ENCODE results near the gene SLC22A12.

SLC22A12 gene

GRCh38 chr11:64629103-64629502 lies 38.1 kb downstream of the SLC22A12 start:
- no peak for DNase-seq

- no peak for DNase-seq
Measured at GRCh38 chr11:64629796-64630562, 39.0 kb downstream of the SLC22A12 start.

DNA sequence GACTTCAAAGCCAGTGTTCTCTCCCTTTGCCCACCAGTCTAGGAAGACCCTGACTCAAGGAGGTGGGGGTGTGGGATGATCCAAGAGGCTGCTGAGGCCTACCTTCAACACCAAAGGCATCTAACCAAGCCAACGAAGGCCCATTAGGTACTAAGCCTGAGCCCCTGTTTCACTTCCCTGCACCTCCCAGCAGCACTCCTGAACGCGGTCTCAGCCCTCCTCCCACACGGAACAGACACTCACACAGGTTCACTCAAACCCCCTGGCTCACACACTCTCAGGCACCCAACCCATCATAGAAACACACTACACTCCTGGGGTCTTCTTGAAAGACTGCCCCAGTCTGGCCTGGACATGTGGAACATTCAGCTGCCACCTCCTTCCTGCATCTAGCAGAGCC lies 40.7 kb downstream of the SLC22A12 start:
- DNase-seq = no peak

- DNase-seq = no peak
Measured at GRCh38 chr11:64632237-64632636, 41.2 kb downstream of the SLC22A12 start.

GRCh38 chr11:64632654-64633053 lies 41.6 kb downstream of the SLC22A12 start:
- no peak for DNase-seq

- DNase-seq = peak; percentile 37 to 40
Measured at GRCh38 chr11:64633555-64634159, 42.6 kb downstream of the SLC22A12 start.

- DNase-seq = no peak
Measured at GRCh38 chr11:64637334-64638017, 46.5 kb downstream of the SLC22A12 start.

DNA sequence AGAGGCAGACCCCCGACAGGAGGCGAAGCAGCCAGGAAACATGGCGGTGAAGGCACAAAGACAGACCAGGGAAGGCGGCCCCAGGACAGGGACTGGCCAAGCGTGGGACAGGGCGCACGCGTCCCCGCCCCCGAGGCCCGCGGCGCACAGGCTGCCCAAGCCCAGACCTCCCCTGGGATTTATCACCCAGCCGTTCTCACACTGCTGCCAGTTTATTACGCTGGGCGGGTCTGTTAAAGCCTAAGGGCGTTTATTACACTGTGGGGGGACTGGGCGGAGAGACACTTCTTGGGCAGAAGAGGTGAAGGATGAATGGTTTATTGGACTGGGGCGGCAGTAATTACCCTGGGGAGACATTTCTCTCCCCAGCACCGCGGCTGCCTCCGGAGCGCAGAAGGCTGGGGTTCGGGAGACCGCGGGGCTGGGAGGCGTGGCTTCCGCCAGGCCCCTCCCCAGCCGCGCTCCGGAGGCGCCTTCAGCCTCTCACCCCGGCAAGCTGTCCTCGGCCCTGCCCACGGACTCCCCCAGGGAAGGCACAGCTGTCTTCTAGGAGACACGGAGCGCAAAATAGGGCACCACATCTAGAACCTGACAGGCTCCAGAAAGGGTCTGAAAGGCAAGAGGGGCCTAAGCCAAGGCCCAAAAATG lies 47.1 kb downstream of the SLC22A12 start:
- DNase-seq = no peak

- DNase-seq = no peak
Measured at GRCh38 chr11:64638829-64639228, 47.8 kb downstream of the SLC22A12 start.

DNA sequence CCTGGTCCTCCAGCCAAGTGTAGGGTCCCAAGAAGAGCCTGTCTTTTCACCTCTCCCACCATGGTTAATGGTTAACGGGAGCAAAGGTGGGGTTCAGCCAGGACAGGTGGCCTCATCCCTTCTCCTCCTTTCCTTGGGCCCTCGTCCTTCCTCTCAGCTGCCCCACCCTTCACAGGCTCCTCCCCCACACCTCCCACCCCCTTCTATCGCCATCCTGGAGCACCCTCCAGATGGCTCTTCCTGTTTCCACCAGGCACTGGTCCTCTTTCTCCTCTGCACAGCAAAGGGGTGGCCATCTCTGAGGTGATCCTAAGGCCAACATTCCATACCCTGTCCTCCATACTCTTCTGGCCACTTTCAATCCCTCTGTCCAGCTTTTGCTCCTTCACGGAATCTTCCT lies 48.9 kb downstream of the SLC22A12 start:
- DNase-seq = no peak

DNA sequence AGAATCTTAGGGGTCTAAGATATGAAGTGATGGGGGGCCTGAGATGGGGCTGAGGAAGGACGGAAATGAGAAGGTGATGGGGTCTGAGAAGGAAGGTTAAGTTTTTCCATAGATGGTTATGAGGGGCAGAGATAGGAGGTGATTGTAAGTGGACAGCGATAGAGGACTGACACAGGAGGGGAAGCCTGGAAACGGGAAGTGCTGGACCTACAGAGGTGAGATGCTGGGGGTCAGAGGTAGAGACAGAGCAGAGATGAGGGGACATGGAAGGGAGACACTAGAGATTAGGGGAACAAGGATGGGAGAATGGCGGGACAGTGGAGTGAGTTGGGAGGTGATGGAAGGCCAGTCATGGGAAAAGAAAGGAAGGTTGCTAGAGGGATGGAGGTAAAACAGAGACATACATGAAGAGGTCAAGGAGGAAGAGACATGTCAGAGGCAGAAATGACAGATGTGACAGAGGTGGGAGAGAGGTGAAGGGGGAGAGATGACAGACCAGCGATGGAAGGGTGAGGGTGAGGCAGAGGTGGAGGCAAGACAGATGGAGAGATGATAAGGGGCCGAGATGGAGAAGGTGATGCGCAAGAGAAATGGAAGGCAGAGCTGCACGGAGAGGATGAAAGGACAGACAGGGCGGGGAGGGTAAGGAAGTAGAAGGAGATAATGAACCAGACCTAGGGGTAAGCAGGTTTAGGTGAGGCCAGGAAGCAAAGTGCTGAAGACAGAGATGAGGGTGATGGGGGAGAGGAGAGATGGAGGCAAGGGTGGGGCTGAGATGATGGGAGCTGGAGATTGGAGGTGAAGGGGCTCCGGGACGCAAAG lies 50.8 kb downstream of the SLC22A12 start:
- DNase-seq = no peak

- no peak for DNase-seq
Measured at GRCh38 chr11:64642418-64642735, 51.4 kb downstream of the SLC22A12 start.

DNA sequence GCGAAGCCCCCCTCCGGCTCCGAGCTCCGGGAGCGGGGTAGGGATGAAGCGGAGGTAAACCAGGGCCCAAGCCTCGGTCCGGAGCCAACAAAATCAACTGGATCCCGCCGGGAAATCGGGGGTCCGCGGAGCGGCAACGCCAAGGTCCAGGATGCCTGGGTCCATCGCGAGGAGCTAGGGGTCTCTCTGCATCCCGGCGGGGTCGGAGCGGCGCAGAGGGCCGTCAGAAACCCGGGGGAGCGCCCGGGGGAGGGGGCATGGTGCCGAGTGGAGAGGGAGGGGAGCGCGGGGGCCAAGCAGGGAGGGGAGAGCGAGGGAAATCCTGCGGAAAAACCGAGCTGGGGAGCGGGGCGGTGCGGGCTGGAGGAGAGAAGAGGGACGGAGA lies 51.8 kb downstream of the SLC22A12 start:
- no peak for DNase-seq

- DNase-seq = peak; percentile 16 to 22
Measured at GRCh38 chr11:64643256-64643881, 52.3 kb downstream of the SLC22A12 start.

DNA sequence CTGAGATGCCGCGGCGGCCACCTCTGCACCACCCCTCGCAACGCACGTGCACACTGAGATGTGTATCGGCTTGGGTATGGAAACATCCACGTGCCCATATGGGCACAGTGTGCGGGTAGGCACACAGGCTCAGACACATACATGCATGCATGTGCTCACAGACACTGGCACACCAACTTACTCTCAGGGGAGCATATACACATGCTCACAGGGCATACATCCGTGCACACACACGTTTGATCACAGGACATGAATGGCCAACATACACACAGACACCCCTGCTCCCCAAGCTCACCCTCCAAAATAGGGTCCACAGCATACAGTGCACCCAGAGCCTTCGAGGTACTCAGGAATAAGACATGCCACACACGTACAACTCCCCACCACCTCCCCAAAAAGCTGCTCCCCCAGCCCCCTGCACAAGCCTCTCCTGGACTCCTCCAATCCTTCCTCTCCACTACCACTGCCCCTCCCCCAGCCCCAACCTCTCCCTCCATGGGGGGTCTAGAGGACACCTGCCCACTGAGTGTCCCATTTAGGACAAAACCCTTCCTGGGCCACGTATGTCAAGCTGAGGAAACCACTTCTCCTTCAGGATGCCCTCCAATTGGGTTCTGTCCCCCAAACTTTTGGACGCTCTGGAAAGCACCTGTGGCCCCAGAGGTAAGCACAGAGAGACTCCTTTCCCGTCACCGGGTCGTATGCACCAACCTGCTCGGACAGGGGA lies 53.1 kb downstream of the SLC22A12 start:
- DNase-seq = no peak

DNA sequence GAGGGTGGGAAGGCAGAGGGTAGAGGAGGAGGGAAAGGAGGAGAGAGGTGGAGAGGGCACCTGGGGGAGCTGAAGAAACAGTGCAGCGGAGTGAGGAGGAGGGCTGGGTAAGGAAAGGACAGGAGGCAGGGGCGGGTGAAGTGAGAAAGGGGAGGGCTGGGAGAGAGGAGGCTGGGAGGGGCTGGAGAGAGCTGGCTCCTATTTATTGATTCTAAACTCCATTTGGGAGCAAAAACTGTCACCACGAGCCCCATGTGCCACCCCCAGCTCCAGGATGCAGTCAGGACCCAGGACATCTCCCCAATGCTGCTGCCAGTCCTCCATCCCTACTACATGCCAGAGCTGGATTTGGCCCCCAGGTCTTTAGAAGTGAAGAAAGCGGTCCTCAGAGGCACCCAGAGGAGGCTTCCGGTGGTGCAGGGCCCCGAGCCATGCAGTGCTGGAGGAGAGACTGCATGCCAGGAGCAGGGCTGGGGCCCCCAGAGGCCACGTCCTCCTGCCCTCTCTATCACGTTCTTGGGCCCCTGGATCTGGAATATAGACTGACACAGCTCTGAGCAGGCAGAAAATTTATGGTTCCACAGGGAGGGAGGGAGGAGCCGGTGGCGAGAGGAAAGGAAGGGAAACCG lies 53.7 kb downstream of the SLC22A12 start:
- peak; percentile 59 to 74 for DNase-seq

DNA sequence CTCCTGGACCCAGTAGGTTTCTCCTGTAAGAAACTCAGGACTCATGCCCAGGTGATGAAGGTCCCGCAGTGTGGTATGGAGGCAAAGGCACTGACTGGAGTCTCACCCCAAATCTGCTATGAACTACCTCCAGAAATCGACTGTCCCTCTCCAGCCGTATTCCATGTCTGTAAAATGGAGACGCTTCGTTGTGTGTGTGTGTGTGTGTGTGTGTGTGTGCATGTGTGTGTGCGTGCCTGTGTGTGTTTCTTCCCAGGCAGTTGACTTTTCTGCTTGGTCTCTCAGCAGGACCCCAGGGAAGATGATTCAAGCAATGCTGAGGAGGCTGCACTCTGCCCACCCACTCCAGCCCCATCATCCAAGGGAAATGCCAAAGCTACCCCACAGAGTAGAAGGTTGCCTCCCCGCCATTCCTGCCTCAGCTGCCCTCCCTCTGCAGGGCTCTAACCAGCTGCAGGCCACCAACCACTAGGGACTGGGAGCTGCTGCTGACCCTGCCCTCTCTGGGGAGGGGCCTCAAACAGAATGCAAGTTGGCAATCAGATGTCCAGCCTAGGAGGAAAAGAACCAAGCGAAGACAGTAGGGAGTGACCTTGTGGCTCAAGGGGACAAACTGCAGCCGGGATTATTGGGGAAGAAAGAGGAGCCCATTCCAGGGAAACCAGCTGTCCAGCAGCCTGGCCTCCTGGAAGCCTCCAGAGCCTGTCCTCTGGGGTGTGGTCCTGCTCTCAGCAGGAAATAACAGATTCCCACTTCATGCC lies 56.2 kb downstream of the SLC22A12 start:
- no peak for DNase-seq

DNA sequence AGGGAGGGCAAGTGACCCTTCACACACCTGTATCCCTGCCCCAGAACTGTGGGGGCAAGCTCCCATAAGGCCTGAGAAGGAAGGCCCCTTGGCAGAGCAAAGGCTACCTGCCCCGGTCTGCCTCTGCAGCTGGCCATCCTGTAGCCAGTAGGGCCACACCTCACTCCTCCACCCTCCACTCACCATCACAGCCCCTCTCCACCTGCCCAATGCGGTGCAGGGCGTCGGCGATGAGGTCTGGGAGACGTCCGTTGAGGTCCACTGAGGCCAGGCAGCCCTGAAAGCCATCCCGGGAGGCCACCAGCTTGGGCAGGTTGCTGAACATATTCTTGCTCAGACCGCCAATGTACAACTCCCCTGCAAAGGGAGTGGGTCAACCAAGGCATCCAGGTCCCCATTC lies 57.5 kb downstream of the SLC22A12 start:
- DNase-seq = no peak

DNA sequence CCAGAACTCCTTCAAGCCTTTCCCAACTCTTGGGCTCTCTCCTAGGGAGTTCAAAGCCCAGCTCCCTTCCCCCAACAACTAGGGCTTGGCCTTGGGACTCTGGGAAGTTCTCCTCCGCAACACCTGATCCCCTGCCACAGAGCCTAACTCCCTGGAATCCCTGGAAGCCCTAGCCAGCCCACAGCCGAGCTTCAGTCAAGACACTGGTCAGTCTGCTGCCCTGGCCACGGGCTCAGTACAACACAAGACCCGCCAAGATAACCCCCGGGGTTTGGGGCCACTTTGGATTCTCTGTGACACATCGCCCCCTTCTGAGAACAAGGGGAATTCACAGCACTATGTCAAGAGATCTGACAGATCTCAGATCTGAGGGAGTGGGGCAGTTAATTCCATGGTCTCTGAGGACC lies 58.3 kb downstream of the SLC22A12 start:
- DNase-seq = peak; percentile 44 to 62

DNA sequence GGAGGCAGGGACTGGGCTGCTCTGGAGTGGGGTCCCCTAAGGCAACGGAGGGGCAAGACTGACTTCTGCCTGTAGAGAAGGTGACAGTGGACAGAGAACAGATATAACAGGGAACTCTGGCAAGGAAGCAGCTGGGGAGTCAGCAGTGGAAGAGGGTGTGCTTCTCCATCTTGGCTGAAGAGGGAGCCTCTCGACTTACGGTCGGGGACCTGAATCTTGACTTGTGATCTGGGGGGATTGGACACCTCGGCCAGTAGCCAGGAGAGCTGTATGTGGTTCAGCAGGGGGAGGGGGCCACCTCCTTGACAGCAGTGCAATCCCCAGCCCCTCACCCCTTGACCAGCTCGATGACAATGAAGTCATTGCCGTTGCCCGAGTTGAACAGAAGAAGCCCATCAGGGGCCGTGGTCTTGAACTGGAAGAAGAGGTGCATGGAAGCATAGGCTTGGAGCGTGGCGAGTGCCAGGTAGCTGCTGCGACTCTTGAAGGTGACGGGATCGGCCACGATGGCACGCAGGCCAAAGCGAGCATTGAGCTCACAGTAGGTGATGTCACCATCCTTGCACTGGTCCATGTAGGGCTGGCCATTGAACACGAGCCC lies 60.0 kb downstream of the SLC22A12 start:
- DNase-seq = peak; percentile 63 to 83
